HG03060 (cell line): Measurements from ENCODE around the gene PARD6G.

Source experiments
- ATAC-seq: cut with Tn5 transposase; IDR thresholded peaks from one replicate; pipeline ENCODE4 v1.9.1; 2021; ENCODE audit warnings: low read depth, moderate number of reproducible peaks; ENCODE audit not compliant: unreplicated experiment

Gene PARD6G

DNA sequence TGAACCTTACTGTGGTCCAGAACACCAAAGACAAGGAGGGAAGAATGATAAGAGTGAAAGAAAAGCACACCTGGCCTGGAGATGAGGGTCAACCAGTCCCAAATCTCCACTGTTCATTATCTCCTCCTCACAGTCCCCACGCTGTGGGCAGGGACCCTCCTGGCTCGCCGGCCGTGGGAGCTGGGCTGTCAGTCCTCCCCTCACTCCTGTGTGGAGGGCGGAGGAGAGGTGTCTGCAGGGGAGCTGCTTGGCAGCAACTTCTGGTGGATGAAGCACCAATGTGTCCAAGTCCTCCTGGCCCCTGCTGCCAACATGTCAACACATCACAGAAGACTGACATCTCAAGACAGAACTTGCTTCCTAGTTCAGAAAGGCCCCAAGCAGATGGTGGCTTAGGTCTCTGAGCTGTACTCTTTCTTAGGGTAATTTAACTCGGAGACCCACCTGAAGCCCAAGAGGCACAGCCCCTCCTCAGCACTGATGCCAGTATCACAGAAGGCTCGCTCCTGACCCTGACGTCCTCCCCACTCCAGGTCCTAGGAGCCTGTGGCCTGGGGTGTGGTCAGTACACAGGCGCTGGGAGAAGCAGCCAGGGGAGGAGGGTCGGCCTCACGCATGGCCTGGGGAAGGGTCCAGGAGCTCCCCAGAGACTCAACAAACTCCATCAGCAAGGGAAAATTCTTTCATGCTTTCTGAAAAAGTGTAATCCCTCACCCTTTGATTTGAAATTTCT lies 54.5 kb downstream of the PARD6G start:
- no peak for ATAC-seq

DNA sequence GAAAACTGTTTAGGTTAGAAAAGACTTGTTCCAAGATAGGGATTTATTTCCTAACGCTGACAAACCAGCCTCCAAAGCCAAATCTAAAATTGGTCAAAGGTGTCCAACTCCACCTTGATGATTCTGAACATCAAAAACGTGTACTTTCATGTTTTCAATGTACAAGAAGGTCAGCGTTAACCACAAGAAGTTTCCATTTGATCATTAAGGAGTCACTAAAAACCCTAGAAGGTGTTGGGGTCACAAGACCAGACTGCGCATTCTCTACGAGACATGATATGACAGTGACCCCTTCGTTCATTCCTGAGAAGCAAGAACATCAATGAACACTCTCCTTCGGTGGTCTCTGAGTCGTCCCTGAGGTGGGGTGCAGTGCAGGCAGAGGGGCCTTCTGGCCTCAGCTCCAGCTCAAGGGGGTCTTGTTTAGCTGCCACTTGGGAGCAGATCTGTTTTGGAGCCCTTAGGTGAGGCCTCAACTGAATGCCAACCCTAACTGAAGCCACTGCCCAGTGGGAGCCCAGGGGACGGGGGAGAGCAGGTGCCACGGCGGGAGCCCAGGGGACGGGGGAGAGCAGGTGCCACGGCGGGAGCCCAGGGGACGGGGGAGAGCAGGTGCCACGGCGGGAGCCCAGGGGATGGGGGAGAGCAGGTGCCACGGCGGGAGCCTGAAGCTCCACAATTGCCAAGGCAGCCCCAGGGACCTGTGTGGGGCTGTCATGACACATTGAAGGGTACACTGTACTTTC lies 55.2 kb downstream of the PARD6G start:
- no peak for ATAC-seq

DNA sequence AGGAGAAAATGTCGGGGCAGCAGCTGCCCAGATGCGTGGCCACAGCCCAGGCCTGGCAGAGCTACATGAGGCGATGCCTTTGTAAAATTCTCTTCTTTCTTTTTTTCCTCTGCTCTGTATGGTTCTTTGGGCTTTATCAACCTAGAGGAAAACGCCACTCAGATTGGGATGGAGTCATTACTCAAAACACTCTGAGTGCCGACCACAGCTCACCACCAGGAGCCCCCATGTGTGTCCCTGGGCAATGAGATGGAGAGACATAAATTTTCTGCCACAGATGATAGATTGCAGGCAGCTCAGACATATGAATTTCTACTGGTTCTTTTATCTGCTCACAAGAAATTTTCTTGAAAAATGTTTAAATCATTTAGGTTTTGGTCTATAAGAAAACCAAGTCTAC lies 56.0 kb downstream of the PARD6G start:
- ATAC-seq, result no peak

DNA sequence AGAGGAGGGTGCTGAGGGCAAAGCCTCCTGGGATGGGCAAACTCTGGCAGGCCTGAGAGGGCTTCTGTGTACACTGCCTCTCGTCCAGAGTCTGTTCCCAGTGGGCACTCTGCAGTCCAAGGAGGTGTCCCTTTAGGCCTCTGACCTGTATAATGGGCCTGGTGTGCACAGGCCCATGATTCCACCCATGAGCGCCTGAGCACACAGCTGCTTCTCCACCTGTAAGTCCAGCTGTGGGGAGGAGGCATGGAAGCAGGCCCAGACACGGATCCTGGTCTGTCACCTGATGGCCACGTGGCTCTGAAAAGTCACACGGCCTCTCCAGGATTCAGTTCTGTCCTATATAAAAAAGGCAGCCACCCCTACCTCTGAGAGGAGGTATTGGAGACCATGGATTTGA lies 57.0 kb downstream of the PARD6G start:
- no peak for ATAC-seq

DNA sequence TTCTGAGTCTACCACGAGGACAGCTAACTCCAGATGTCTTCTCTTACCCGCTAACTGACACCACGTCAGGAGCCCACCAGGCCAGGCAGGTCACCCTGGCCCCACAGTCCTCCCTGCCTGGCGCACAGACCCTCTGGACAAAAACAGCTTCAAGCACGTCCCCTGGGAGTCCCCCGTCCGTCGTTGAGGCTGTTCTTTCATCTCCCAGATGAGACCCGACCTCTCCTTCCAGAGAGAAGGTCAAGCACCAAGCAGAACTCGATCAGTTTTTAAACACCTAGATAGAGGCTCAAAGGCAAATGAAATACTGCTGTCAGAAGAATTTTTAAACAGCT lies 57.8 kb downstream of the PARD6G start:
- ATAC-seq, result no peak

DNA sequence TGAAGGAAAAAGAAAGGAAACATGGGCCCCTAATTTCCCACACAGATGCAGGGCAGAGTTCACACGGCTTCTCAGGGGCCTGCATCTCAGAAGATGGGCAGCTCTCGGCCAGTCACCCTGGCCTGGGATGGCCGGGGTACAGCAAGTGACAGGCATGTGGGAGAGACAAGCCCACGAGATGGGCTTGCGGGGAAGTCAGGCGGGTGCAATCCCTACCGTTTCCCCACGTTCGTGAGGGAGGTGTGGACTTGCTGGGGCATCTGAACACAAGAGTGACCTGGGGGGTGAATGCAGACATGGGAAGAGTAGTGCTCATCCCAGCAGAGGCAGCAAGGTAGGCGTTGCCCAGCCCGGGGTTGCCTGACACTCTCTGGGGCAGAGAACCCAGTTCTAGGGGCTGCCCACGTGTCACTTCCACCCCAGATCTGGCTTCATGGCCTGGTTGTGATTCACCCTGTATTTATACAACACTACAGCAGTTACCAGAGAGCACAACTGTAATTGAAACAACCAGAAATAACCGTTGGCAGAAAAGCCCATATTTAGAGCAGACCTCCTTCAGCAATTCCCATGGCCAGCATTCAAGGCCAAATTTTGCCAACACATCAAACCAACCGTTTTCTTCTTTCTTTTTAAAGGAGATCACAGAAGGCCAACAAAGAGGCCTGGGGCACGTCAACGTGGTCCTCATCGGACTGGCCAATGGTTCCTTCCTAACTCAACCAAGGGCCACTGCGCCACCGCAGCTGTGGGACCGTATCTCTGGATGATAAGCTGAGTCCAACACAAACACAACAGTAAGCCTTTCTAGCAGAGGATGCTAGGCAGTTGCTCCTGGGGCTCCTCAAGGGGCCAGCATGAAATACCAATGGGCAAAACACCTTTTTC lies 58.4 kb downstream of the PARD6G start:
- no peak for ATAC-seq

DNA sequence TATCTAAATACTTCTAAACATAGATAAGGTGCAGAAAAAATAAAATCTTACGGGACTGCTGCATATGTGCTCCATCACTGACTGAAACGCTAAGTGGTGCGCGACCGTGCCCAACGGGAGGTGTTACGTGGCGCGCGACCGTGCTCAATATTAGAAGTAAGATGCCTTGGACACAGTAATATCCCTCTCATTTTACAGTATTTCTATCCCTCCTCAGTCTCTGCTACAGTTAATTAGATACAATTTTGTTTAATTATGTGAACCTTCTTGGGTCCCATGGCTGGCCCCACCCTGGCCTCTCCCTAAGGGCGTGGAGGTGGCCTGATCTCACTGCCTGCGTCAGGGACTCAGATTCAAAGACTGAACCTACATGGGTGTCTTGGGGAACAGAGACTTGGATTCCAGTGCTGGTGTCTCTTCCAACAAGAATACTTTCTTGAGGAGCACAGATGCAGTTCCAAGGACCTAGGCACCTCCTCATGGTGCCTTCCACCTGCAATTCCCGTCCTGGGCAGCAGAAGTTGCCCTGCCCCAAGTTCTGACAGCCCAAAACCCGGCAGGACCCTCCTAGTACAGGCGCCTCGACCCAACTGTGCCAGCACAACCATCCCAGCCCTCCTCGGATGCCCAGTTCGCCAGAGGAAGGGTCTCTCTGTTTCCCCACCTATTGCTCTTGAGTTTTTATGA lies 59.2 kb downstream of the PARD6G start:
- ATAC-seq, result no peak

DNA sequence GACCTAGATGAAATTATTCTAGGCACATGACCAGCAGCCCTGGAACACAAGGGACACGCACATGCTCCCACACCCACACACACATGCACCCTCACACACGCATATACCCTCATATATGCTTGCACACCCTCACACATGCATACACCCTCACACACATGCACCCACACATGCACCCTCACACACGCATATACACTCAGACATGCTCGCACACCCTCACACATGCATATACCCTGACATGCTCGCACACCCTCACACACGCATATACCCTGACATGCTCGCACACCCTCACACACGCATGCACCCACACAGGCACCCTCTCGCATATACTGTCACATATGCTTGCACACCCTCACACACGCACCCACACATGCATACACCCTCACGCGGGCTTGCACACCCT lies 61.8 kb downstream of the PARD6G start:
- ATAC-seq, result no peak

DNA sequence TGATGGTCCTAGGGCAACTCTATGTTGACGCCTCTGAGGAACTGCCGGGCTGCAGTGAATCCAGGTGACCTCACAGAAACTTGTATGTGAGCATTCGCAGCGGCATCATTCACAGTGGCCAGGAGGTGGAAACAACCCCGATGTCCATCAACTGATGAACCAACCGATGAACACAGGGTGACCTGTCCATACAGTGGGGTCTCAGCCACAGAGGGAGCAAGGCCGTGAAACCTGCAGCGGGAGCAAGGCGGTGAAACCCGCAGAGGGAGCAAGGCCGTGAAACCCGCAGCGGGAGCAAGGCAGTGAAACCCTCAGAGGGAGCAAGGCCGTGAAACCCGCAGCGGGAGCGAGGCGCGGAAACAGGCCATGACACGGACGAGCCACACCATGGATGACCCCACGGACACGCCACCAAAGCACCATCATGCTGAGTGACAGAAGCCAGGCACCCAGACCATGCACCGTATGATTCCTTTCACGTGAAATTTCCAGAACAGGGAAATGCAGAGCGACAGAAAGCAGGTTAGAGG lies 63.0 kb downstream of the PARD6G start:
- ATAC-seq, result no peak

DNA sequence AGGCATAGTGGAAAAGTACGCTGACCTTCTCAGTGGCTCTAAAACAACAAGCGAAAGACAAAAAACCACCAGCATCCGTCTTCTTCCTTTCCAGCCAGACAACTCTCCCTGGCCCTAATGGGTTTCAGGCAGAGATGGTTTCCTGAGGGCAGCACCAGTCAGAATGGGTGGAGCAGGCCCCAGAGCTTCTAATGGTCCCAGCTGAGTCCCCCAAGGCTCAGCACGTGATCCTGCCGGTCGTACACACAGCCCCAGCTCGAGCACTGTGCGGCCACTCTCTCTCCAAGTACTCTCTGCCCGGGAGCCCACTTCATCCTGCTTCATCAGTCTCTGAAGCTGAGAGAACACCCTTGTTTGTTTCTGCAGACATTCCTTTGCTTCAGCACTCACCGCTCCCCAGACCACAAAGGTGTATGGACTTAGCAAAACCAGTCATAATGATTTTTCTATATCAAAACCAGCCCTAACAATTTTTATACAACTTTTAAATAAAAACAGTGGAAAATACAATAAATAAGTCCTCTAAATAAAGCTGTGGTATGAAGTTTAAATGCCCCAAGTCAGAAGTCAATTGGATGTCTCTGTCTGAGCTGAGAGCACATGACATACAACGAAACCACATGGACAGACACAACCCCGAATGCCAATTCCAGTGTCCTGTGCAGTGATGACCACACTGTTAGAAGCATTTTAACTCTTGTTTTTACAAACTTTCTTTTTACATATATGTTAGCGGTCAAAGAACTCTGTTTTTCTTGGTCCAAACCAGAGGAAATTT lies 63.9 kb downstream of the PARD6G start:
- no peak for ATAC-seq

DNA sequence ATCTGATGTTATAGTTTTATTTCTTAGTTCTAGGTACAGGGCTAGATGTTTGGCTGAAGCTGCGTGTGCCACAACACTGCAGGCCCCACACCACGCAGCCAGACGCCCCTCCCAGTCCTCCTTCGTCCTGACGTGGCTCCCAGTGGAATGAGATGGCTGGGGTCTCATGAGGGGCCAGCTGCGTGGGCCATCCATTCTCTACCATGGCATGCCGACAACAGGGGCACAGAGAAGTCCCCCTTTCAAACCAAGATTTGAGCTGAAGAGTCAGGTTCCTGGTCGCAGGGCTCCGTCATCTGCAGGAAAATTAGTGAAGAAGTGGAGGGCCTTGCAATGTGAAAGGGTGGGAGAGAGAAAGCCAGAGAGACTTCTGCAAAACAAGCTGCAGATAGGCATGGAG lies 64.5 kb downstream of the PARD6G start:
- no peak for ATAC-seq

DNA sequence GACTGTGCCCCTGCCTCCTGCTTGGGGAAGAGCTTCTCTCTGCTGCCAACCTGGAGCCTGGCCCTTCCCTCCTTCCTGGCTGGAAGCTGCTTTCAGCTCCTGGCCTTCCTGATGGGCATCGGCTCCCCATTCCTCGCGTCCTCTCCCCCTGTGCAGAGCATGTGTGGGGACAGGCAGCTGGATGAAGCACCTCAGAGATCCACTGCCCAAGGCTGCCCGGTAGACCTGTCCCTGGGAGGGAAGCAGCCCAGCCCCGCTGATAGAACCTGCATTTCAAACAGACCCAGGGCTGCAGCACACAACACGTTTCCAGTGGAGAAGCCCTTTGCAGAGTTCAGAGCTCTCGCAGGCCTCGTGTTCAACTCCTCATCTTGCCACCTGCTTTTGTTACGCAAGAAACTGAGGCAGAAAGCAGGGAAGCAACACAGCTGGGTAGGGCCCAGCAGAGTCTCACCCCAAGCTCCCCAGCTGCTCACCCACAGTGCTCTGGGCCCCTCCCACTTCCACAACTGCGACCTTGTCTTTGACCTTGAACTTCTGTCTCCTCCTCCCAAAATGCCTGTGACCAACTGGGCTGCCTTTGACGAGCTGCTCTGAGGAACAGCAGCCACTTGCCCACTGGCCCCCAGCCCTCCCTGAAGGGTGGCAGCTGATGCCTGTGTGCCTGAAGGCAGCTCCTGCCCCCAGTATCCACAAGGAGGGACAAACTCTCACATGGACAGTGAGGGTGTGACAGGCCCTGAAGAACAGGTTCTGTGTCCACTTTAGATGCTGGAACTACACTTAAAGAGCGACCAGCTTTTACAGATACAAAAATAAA lies 65.5 kb downstream of the PARD6G start:
- no peak for ATAC-seq

DNA sequence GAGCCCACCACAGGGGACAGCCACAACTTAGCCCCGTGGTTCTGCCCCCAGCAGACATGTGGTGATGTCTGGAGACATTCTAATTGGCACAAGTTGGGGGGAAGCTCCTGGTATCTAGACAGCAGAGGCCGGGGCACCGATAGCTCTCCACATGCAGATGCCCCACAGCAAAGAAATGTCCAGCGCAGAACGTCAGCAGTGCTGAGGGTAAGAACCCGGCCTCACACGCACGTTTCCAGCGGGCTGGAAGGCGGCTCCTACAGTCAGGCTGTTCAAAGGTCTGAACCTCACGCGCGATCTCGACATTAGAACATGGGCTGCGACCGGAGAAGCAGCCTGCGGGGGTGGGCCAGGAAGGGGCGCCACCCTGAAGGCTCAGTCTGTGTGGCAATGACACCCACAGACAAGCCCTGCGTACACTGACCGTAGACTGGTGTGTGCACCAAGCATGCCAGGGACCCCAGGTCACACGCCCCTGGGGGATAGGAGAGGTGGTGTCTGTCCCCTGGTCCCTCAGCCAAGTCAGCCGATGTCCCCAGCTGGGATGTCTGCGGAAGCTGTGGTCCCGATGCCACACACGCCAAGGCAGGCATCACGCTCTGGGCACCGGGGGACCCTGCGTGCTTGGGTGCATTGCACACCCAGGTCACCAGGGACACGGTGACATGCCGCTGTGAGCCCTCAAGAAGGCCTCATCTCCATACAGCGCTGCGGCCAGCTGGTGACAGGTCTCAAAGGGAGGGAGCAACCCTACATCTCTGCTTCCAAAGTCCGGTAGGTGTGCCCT lies 66.3 kb downstream of the PARD6G start:
- ATAC-seq, result no peak

DNA sequence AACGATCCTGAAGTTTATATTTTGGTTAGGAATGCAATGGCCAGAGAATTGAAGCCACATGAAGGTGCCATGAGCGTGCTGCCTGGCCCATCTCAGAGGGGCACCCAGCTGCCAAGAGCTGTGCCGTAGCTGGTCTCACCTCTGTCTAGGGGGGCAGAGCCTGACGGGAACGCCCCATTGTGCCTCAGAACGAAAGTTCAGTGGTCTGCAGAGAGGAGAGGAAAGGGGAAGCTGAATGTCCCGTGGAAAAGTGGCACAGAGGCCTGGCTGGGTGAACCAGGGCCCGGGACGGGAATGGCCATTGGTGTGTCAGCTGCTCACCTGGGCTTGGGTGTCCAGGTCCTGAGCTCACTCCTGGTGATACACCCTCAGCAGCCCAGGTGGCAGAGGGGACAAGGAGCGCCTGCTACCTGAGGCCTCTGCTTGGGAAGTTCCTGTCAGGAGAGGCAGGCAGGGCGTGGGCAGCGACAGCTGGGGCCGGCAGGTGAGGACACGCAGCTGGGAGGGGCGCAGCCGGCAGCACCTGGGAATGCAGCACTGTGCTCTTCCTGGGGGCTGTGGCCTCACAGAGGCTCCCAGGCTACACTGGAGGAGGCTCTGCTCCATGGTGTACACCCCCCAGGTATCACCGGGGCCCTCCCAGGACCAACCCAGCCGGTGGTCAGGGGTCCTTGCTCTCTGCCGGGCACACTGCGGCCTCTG lies 67.3 kb downstream of the PARD6G start:
- ATAC-seq, result no peak

DNA sequence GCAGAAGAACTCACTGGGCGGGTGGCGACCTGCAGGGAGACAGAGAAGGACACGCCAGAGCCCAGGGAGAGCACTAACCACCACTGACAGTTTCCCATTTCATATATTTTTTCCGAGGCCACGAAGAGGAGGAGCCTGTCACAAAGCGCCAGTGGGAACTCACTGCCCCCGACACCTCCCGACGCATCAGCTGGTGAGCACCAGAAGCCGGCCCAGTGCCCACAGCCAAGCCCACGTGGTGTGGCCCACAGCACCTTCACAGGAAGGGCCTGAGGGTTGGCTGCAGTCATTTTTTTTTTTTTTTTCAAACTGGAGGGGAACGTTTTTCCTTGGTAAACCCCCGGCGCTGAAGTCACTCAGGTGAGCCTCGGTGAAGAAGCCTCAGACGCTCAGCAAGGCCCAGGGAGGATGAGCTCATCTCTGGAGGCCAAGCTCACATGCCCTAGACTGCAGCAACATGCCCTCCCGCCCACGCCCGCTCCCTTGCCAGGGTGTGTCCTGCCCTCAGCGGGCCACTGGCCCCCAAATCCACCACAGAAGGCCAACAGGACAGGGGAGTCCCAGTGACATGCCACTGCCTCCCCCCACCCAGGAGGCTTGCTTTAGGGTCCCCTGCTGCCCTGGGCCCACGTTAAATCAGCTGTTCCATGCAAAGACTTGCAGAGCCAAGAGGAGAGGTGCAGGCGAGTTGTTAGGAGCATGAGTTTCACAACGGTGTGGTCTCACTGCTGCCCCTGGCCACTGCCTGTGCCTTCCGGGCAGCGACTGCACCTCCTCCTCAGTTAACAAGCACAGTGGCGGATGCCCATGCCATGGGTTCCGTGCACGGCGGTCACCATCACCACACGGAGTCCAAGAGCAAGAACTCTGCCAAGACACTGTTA lies 68.1 kb downstream of the PARD6G start:
- ATAC-seq, result no peak

DNA sequence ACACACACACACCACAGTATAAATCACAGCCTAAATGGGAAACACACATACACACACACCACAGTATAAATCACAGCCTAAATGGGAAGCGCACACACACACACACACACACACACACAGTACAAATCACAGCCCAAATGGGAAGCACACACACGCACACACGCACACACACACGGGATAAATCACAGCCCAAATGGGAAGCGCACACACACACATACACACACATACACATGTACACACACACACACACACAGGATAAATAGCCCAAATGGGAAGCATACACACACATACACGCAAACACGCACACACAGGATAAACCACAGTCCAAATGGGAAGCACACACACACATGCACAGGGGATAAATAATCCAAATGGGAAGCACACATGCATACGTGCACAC lies 70.2 kb downstream of the PARD6G start:
- no peak for ATAC-seq
